Measurements from ENCODE around the gene SCFD2. TPM values are rescaled to one million over a fixed set of nuclear protein-coding genes. Genes with fewer than 3 reads are reported as not detected.
"Not testable (repeated sequence)": the region's sequence is repeated elsewhere in the genome, so short reads cannot be mapped to it uniquely, and the experiment has no call there.

The SCFD2 gene
- total RNA-seq, 1 donor from 2014 or later, result 25.6 TPM

DNA sequence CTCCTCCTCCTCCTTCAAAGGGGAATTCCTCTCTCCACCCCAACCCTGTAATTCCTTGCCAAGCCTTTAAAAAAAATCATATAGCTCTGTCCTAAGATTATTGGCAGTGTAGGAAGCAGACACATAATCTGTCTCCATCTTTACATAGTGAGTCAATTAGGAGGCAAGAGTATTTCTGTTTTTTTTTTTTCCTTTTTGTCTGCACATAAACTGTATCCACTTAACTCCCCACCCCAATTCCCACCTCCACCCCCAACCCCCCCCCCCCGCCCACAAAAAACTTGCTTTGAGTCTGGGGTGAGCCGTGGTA, 321.3 kb downstream of the SCFD2 start:
- no peak for DNase-seq

GRCh38 chr4:53043891-53044650, 321.8 kb downstream of the SCFD2 start:
- DNase-seq, result no peak

DNA sequence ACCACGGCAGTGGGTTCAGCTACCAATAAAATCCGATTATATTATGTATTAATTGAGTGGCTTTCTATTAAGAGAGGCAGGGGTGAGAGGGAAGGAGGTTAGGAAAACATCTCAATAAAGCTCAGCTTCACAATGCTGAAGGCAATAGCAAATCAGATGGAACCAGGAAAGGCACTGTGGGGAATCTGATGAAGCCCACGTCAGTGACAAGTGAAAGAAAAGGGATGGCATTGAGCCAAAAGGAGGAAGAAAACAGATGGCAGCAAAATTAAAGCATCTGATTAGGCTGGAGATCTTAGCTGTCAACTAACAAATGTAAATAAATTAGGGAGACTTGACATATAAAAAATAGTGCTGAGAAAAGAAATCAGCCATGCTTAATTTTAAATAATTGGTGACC, 322.8 kb downstream of the SCFD2 start:
- no peak for DNase-seq

DNA sequence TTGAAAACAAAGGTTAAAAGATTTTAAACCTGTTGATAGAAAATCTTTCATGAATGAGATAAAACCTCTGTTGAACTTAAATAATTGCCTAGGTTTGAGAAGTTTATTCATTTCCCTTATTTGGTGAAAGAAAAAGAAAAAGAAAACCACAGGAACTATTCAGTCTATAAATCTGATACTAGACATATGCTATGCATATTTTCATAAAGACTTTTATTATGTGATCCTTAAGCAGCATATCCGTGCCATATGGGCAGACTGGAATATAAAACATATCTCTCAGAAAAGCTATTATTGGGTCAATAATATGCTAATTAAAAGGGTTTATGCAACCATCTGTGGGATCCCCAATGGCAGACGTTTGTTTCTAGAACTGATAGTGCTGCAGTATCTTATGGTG, 325.0 kb downstream of the SCFD2 start:
- no peak for DNase-seq

DNA sequence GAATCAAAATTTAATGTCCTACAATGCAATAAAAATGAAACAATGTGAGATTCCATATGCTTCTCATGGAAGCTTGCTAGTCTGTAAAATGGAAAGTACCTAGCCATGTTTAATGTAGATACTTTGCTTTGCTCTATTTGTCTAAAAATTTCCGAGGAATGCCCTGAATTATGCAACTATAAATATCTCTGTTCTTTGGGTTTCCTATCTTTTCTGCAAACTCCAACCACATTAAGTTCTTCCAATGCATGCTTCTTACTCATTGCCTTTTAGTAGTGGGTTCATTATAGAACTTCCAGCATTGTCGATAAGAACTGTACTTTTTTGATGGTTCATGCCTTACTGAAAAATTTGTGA, 325.4 kb downstream of the SCFD2 start:
- no peak for DNase-seq

DNA sequence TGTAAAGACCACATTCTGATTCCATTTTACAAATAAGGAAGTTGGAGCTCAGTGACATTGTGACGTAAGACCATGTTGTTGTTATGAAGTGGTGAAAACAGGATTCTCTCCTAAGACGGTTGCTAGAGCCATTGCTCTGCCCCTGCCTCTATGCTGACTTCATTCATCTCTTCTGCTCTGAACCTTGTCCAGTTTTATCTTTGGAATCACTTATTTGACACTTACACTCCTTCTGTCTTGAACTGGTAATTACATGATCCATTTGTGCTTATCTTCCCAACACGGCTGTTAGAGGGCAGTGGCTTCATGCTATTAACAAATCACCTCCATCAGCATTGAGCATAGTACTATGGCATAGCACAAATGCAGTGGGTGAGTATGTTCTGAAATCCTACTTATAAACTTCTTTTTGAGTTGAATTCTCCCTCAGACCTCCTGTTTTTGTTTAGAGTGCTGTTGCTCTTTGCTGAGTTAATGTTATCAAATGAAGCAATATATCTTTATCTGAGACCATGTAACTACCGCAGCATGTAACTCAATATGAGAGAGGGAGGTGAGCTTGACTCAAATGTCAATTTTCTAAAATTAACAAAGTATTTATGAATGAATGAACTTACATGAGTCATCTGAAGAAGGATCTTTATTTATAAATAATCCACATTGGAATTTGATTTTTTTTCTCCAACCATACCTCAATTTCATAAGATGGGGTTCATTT, 326.0 kb downstream of the SCFD2 start:
- no peak for DNase-seq

- no peak for DNase-seq
These were observed 328.0 kb downstream of the SCFD2 start for GRCh38 chr4:53037892-53038291.

DNA sequence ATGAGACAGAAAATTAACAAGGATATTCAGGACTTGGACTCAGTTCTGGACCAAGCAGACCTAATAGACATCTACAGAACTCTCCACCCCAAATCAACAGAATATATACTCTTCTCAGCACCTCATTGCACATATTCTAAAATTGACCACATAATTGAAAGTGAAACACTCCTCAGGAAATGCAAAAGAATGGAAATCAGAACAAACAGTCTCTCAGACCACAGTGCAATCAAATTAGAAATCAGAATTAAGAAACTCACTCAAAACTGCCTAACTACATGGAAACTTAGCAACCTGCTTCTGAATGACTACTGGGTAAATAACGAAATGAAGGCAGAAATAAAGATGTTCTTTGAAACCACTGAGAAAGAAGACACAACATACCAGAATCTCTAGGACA, 333.0 kb downstream of the SCFD2 start:
- DNase-seq, result not testable (repeated sequence)

- no peak for DNase-seq
These were observed 339.6 kb downstream of the SCFD2 start for GRCh38 chr4:53026233-53026632.

DNA sequence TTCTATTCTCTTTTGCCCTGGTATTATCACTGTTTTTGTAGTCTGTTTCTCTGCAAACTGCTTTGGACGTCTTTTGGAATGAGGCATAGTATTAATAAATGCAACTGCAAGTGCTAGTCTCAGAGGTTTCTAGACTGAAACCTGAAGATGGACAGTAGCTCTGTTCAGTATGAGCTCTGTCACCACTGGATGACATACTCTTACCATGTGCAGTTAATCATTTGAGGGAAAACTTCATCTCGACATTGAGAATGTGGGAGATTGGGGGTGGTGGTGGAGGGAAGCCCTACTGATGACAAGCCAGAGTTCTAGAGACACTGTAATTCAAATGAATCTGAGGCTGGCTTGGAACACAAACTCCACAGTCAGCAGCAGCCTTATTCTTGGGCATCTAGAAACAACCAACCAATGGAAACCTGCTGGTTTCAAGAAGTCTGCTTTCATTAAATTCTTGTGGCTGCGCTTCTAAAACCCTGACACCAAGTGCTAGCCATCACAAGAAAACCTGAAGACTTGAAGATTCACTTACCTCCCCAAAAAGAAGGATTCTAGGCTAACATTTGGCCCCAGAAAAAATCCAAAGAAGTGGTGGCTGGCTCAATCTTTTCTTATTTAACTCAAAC, 342.1 kb downstream of the SCFD2 start:
- no peak for DNase-seq

DNA sequence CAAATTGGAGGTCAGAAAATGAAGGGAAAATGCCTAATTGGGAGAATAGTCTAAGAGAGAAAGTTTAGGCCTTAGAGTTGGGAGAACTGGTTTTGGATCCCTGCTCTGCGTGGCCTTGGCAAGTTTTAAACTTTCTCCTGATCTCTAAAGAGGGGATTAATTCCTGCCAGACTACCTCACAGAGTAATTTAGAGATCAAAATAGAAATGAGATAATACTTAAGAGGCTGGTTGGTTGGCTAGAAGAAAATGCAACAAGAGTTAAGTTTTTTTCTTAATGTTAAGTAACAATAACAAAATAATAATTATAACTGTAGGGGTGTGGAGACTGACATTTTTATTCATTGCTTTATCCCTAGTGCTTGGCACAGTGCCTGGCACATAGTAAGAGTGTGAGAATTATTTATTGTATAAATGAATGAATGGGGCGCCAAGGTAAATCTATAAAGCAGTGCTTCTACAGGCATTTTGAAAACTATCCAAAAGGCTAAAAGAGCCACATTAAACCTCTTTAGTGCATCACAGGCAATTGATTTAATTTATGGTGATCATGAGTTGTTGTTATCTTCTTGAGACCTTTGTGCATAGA, 343.3 kb downstream of the SCFD2 start:
- DNase-seq, result no peak

DNA sequence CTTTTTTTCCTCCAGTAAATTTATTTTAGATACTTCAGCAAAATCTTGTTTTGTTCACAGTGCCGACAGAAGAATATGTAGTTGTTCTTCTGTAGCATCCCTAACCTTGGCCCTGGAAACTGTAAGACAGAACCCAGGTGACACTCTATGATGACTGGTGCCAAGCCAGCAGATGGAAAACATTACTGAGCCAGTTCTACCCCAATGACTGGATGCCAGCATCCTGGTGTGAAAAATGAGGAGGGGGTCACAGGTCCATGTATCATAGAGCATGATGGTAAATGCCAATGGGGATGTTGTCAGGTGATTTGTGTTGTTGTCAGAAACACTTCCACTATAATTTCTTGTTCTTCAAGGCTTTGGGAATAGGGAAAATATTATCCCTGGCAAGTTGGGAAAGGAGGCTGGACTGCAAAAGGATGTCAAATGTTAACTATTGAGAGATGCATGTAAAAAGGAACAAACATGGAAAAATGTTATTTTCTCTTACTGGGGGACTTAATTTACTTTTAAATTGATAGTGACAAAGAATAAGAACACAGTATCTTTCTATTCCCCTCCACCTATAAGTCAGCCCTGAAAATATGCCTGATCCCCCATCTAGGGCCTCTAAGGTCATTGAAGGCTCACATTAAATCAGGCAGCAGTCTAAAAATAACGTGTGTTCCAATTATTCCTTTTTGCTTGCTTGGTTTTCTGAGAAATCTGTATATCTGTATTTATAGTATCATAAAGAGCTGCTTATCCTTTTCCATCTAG, 343.9 kb downstream of the SCFD2 start:
- no peak for DNase-seq

- DNase-seq, result no peak
These were observed 346.1 kb downstream of the SCFD2 start for GRCh38 chr4:53019485-53020382.

- DNase-seq, result no peak
These were observed 347.4 kb downstream of the SCFD2 start for GRCh38 chr4:53018471-53018870.

GRCh38 chr4:53016099-53016820, 349.6 kb downstream of the SCFD2 start:
- no peak for DNase-seq

GRCh38 chr4:53015681-53016080, 350.2 kb downstream of the SCFD2 start:
- DNase-seq, result no peak

GRCh38 chr4:53014881-53015280, 351.0 kb downstream of the SCFD2 start:
- no peak for DNase-seq

DNA sequence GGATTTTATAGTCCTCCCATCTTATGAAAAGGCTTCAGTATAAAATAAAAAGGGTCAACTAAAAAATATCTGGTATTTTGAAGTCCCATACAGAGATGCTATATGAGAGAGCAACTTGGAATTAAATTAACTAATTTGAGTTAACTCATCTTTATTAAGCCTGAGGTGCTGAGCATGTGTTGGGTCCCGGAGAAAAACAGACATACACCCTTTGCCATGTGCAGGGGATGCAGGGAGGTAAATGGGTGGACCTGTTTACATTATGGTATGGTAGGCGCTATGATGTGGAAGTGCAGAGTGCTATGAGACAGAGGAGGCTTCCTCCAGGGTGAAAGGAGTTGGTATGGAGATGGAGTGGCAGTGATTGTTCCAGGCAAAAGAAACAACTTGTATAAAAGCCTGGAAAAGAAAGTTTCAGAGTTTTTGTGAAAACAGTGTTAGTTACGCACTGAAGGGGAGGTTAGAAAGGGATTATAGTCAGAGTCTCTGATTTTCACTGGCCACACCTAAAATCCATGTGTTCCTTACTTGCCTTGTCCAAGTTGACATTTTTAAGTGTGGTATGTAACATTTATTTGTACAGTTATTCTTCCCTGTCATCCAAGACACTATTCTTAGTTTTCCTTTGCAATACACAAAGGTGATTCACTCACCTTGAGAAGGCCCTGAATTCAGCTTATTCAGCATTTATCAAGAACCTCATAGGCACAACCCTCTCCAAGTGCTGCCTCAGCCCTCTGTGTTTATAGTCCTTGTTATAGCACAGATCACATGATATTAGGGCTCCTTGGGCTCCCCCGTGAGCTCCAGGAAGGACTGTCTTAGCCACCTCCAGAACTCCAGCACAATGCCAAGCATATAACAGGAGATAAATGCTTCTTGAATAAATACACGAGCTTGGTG, 351.7 kb downstream of the SCFD2 start:
- DNase-seq, result no peak

DNA sequence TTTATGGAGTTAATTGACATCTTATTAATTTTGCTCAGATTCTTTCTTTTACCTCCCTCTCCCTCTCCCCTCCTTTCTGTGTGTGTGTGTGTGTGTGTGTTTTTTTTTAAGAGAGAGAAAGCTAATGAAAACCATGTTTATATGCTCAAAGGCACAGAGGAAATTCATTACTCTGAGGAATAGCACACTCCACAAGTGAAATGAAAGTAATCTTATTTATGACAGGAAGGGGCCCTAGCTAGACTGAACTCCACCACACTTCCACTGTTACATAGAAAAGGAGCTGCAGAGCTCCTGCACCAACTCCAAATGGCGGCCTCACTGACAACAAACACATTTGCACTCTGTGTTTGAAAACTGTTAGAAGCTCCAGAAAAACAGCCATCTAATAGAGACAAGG, 353.1 kb downstream of the SCFD2 start:
- no peak for DNase-seq

All from occipital lobe (tissue), 2 donors.